Pancreas (tissue), 10 donors: ENCODE data around the gene MAP1B. TPM values are rescaled to one million over a fixed set of nuclear protein-coding genes. Genes with fewer than 3 reads are reported as not detected.
A peak's percentile ranks its signal among the peaks of the same experiment; 100 is the strongest.

Source experiments
- ATAC-seq, 4 donors: fragments of 200-7000 bp; cut with Tn5 transposase; one replicate each; pipeline versions ENCODE4 v1.8.0 to v1.9.1; 2020; ENCODE audit warnings: mild to moderate bottlenecking in 4 of 4, moderate library complexity in 4 of 4
- DNase-seq, 6 donors: peaks; one replicate each; pipeline ENCODE4 v3.0.0-alpha.2; 2020
- FAIRE-seq: peaks from 2 replicates; lab custom pipeline; 2012; peaks lifted over from hg19 to GRCh38; lab: Jason Lieb, UNC
- H3K27ac ChIP-seq, 4 donors: fragments of 200-600 bp; sonication (generic); 1 replicate in 3 of 4; 2 replicates in 1 of 4; pipeline versions ENCODE4 v1.5.0 to v1.8.0; 2020
- H3K27me3 ChIP-seq, 4 donors: fragments of 200-600 bp; one replicate each; pipeline ENCODE4 v1.8.0; 2021
- H3K36me3 ChIP-seq, 3 donors: fragments of 200-600 bp; sonication (generic) in 1 of 3; one replicate each; pipeline versions ENCODE4 v1.5.0 to v1.8.0; 2020 to 2021
- H3K4me1 ChIP-seq, 3 donors: fragments of 200-600 bp; one replicate each; pipeline ENCODE4 v1.8.0; 2021
- H3K4me3 ChIP-seq, 4 donors: fragments of 200-600 bp; sonication (generic) in 2 of 4; one replicate each; pipeline versions ENCODE4 v1.5.0 to v1.8.0; 2020 to 2021
- H3K9me3 ChIP-seq, 4 donors: fragments of 200-600 bp; one replicate each; pipeline ENCODE4 v1.8.0; 2021
- CTCF ChIP-seq, 4 donors: fragments of 200-600 bp; sonication (generic) in 3 of 4; IDR thresholded peaks; one replicate each; pipeline versions ENCODE4 v1.5.0 to v1.8.0; 2021; ENCODE audit warnings: antibody characterized with exemption in 4 of 4
- WGBS, 2 donors: extraction: QIAGEN DNeasy Blood & Tissue Kit; methylation state at CpG; one replicate each; pipeline ENCODE4 v1.1.7; 2013; 5-methylcytosine and 5-hydroxymethylcytosine counted together
- intact Hi-C, 3 donors: fragments of 100-400 bp; cut with DNase I; formaldehyde crosslinking; loops; one replicate each; pipeline versions ENCODE4 v1.11.1 to v1.14.2; 2022
- polyA plus RNA-seq, 2 donors: library from polyadenylated mRNA; stranded (reverse); fragments of 200-250 nt; gene quantifications; one replicate each; pipeline ENCODE4 v1.2.3, GENCODE V29; 2013
- total RNA-seq, 6 donors: library from RNA; stranded (reverse); fragmentation: NEBNext Ultra II Directional in 4 of 6; extraction: Animal tissue kit (Norgen Biotek cat#: 25700) in 4 of 6; gene quantifications; one replicate each; pipeline versions ENCODE4 v1.2.1 to v1.2.4, GENCODE V29; 2021 to 2023
- donor health status: healthy with polysubstance abuse.
- donor health status: DM: no; HTN: no; CAD: no; lungs with moderate emphysema.
- donor health status: DM: no; HTN: no; CAD: no.
- donor health status: control.
- donor health status: control.
- donor health status: Bipolar disorder and iron deficiency.
- donor health status: DM: yes; HTN: yes; CAD: no.
- donor health status: DM: no; HTN: no; CAD: no.
- donor health status: DM: no; HTN: no; CAD: no.
- donor health status: DM: yes; HTN: yes; CAD: no.

Gene MAP1B
- total RNA-seq (10 to 100 TPM in 3 of 6 donors, 1 to 10 TPM in 3; 2.4 to 16.8 (median 9.7) TPM), polyA plus RNA-seq (1 to 10 TPM; 2.7 to 5.5 TPM)

GRCh38 chr5:72107131-72107900, at the start of gene MAP1B:
Gene MAP1B, plus strand, starts transcription at chr5:72107475. Its CDS starts 57 bp downstream, at chr5:72107532.
- peak within 1 kb of the TSS in 1 of 4 donors; percentile 44 for H3K27ac ChIP-seq
- 1% methylated on average over 52 to 82 of the region's 82 CpGs for WGBS, 2 donors

GRCh38 chr5:72057816-72058215, 49.5 kb upstream of the MAP1B start:
- no peak for FAIRE-seq
- no peaks in the 10 kb centered on the region for H3K27me3 ChIP-seq

More at GRCh38 chr5:72107131-72107900, at the start of gene MAP1B:
- no peak for TF ChIP-seq CTCF (IDR thresholded peaks at IDR 0.05)
- no peaks in the 10 kb centered on the region for H3K9me3 ChIP-seq
- DNase-seq = peak; percentile 11 to 68 (median 26)
- H3K4me1 ChIP-seq = no peaks in the 10 kb centered on the region
- peaks cover 0 to 15% (median 0%) of the 10 kb centered on the region in 4 donors for H3K27me3 ChIP-seq
- H3K36me3 ChIP-seq = no peaks in the 10 kb centered on the region
- H3K4me3 ChIP-seq = peak within 1 kb of the TSS; percentile 28 to 63 (median 46)
- peak; percentile 51 to 84 (median 76) for ATAC-seq
- intact Hi-C loops = no loop called here
- FAIRE-seq = no peak

GRCh38 chr5:72063219-72063819, 44.0 kb upstream of the MAP1B start:
- H3K4me3 ChIP-seq = no peak overlapping the region
- no peak for TF ChIP-seq CTCF (IDR thresholded peaks at IDR 0.05)
- DNase-seq = no peak
- no peaks in the 10 kb centered on the region for H3K27me3 ChIP-seq
- no peak for ATAC-seq
- intact Hi-C loops = no loop called here
- no peaks in the 10 kb centered on the region for H3K9me3 ChIP-seq
- H3K27ac ChIP-seq = no peak overlapping the region
- no peaks in the 10 kb centered on the region for H3K4me1 ChIP-seq
- FAIRE-seq = no peak
- H3K36me3 ChIP-seq = no peaks in the 10 kb centered on the region
- WGBS, 2 donors = 27 to 30% methylated on average over 7 of the region's 7 CpGs

More at GRCh38 chr5:72057816-72058215, 49.5 kb upstream of the MAP1B start:
- no peaks in the 10 kb centered on the region for H3K9me3 ChIP-seq
- WGBS, 2 donors = 52 to 71% methylated on average over 2 of the region's 2 CpGs
- DNase-seq (no peak), ATAC-seq (no peak)
- no peaks in the 10 kb centered on the region for H3K4me1 ChIP-seq
- H3K4me3 ChIP-seq = no peak overlapping the region
- no peak for TF ChIP-seq CTCF (IDR thresholded peaks at IDR 0.05)
- no peak overlapping the region for H3K27ac ChIP-seq
- no peaks in the 10 kb centered on the region for H3K36me3 ChIP-seq
- intact Hi-C loops = no loop called here

GRCh38 chr5:72064801-72065570, 42.3 kb upstream of the MAP1B start:
- no peak for TF ChIP-seq CTCF (IDR thresholded peaks at IDR 0.05)
- Histone ChIP-seq H3K4me3 (no peak overlapping the region), H3K36me3 (no peaks in the 10 kb centered on the region), H3K27ac (no peak overlapping the region), H3K27me3 (no peaks in the 10 kb centered on the region), H3K4me1 (no peaks in the 10 kb centered on the region), H3K9me3 (no peaks in the 10 kb centered on the region)
- DNase-seq (no peak), FAIRE-seq (no peak), ATAC-seq (no peak)
- intact Hi-C loops = no loop called here
- 57 to 67% methylated on average over 3 of the region's 3 CpGs for WGBS, 2 donors
